ENCODE measurements around the gene MISFA.

DNA sequence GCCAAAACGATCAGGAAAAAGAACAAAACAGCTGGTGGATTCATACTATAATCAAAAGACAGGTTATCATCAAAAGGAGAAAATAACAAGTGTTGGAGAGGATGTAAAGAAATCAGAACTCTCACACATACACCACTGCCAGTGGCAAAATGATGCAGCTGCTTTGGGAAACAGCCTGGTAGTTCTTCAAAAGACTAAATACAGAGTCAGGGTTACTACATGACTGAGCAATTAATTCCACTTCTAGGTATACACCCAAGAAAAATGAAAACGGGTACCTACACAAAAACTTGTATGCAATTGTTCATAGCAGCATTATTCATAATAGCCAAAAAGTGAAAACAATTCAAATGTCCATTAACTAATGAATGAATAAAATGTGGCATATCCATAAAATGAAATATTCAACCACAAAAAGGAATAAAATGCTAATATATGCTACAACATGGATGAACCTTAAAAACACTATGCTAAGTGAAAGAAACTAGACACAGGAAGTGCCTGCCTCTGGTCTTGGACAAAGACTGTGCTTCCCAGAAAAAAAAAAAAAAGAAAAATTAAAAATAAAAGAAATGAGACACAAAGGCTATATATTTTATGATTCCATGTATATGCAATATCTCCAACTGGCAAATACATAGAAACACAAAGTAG lies 19.3 kb upstream of the MISFA start:
- TF ChIP-seq EP300 (IDR thresholded peaks at IDR 0.05) (no peak), POLR2A (IDR thresholded peaks at IDR 0.05) (no peak)
- TF ChIP-seq, protein P1, sequence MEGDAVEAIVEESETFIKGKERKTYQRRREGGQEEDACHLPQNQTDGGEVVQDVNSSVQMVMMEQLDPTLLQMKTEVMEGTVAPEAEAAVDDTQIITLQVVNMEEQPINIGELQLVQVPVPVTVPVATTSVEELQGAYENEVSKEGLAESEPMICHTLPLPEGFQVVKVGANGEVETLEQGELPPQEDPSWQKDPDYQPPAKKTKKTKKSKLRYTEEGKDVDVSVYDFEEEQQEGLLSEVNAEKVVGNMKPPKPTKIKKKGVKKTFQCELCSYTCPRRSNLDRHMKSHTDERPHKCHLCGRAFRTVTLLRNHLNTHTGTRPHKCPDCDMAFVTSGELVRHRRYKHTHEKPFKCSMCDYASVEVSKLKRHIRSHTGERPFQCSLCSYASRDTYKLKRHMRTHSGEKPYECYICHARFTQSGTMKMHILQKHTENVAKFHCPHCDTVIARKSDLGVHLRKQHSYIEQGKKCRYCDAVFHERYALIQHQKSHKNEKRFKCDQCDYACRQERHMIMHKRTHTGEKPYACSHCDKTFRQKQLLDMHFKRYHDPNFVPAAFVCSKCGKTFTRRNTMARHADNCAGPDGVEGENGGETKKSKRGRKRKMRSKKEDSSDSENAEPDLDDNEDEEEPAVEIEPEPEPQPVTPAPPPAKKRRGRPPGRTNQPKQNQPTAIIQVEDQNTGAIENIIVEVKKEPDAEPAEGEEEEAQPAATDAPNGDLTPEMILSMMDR (IDR thresholded peaks at IDR 0.05), result no peak
